ENCODE measurements around the gene CTNNA2. TPM values are rescaled to one million over a fixed set of nuclear protein-coding genes. Genes with fewer than 3 reads are reported as not detected.

The CTNNA2 gene
- polyA plus RNA-seq, 12 donors, result 0.20 to 3.7 (median 0.85) TPM; not detected in 1

DNA sequence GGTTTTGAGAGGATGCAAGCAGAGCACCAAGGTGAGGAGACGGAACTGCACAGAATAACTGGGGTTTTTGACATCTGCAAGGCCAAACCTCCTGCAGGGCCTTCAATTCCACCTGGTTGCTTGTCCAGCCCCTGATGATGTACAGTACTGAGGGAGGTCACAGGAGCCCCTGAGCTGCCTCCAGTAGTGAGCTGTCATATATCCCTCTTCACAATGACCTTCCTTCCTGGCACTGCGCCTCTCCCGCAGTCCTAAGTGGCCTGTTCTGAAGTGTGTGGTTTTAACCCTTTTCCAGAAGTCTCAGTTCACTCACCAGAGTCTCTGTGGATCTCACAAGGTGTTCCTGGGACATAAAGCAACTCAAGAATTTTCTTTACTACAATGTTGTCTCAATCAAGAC lies 746.4 kb downstream of the CTNNA2 start:
- no peak for DNase-seq

DNA sequence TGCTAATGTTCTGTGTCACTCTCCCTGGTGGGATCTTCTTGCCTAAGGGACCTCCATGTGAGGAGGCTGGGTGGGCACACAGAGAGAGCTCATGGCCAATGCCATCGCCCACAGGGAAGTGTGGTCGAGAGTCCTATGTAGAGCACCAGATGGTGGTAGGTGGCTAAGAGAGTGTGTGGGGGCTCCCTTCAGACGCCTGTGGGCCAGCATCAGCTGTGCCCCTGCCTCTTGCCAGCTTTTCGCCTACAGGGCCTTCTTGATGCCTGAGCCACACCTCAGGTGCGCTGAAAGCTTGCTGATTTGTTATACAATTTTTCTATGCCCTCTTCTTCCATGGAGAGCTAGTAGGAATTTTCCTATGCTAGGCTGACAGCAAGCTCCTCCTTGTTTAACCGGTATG lies 753.4 kb downstream of the CTNNA2 start:
- no peak for DNase-seq

DNA sequence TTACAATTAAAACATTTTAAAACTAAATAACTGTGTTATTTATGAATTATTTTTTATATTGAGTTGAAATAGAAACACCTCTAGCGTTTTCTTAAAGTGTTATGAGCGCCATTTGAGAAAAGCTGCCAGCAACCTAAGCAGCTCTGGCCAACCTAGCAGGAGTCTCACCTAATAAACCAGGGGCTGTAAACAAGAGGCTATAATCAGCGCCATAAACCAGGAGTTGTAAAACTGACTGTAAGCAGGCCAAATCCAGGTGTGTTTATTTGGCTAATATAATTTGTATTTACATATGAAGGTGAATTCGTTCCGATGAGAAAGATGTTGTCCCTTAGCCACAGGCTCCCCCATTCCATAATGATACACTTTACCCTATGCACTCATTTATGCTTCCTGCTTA lies 757.0 kb downstream of the CTNNA2 start:
- DNase-seq, result no peak

DNA sequence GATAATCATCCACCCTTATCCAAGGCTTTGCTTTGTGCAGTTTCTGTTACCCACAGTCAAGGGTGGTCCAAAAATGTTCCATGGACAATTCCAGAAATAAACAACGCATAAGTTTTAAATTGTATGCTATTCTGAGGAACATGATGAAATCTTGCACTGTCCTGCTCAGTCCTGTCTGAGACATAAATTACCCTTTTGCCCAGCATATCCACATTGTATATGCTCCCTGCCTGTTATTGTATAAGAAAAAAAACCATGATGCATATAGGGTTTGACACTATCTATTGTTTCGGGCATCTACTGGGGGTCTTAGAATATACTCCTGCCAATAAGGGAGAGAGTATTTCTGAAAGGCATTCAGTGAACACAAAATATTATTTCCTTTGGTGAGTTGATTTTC lies 767.7 kb downstream of the CTNNA2 start:
- no peak for DNase-seq

DNA sequence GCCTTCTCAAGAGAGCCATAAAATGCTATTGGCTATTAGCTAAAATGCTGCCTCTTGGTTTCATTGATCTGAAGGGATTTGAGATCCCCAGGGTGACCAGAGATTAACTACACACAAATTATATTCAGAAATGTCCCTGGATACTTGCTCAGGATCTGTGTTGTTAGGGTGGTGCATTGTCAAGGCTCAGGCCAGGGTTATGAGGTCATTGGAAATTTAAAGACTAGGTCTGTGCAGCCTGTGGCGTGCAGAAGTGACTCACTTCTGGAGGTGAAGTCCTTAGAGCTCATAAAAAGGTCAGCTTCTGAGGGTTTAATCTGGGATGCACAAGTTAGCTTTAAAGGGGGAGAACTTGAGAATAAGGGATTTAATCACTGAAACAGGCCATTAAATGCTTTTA lies 768.2 kb downstream of the CTNNA2 start:
- no peak for DNase-seq

DNA sequence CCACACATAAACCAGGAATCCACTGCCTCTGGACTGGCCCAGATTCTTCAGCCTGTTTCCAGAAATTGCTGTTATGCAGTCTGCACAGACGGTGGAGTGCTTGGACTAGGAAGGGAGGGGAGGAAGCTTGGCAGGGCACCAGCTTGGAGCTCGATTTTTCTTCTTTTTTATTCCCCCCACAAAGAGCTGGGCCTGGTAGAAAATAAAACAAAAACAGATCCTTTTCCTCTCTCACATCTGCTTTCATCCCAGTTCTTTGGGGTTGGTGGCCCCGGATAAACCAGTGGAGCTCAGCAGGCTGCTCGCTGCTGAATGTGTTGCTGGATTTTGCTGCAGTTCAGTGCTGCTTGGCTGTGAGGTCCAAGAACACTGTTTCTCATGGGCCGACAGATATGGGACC lies 775.7 kb downstream of the CTNNA2 start:
- DNase-seq, result peak; percentile 54

DNA sequence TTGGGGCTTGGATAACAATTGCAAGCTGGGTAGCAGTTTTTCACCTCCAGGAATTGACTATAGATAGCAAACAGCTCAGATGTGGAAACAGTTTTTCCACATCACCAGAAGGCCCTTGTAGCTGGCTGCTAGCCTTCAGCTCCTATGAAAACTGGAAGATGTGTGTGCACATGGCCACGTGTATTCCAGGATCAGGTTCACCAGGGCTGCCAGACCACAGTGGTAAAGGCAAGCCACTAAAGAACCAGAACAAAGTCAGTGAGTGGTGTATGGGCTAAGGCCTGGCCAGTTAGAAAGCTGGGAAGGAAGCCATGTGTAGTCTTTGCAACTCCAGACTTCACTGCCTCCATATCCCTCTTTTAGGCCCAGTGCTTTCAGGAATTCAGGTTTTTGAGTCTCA lies 778.8 kb downstream of the CTNNA2 start:
- DNase-seq, result no peak

DNA sequence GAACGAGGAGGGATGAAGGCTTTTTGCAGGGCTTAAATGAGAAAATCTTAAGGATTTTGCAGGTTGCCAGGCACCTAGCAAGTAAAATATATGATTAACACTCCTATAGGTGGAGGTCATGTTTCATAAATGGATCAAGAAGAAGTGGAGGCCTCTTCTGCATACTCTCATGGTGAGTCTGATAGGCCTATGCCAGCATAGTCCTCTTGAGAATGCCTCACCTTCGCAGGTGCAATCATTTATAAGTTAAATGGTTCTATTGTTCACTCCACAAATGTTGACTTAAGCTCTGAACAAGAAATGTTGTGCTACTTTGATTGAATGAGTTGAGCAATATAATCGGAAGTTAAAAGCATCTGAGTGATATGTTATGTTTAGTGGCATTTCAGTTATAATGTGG lies 779.6 kb downstream of the CTNNA2 start:
- DNase-seq, result no peak

DNA sequence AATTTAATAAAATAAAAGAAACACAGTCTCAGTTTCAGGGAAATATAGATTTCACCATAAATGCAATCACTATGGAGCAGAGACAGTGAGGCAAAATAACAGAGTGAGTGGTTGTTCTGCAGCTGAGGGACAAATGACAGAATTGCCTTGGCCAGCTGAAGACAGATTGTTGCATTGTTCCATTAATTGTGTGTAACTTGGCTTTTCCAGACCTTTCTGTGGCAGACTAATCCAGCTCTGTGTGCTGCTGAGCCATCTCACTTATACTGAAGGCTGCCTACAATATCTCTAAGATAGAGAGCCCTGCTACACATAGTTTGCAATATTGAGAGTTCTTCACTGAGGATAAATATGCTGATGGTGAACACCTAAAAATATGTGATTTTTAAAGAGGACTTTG lies 780.2 kb downstream of the CTNNA2 start:
- DNase-seq, result no peak

DNA sequence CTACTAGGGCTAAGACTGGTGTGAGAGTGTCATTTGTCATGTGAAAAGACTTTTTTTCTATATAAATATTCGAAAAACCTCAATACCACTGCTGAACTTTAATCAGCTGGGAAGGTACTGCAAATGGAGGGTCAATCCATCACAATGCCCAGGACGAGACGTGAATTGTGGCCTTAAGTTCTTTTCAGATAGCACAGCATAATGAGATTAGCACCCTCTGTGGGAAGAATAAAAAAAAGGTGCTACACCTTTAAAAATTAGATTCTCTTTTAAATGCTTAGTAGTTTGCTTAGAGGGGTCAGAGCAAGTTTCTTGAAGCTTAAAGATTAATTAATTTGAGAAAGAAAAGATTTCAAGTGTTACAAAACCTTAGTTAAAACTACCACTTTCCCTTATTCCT lies 786.1 kb downstream of the CTNNA2 start:
- no peak for DNase-seq

DNA sequence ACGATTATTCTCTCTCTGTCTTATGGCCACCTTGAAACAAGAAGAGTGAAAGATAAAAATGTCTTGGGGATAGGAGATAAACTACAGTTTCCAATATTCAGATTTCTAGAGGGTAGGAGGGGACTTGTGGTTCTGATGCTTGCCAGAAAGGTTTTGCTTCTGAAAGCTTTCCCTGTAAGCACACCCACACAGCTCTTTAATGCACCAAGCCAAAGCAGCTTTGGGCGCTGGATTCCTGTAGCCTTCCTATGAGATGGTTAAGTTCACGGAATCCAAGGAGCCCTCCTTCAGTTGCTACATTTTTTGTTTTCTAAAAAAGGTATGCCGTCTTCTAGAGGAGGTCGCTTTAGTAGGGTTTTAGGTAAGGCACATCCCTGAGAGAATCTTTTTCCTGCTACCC lies 786.8 kb downstream of the CTNNA2 start:
- DNase-seq, result no peak

DNA sequence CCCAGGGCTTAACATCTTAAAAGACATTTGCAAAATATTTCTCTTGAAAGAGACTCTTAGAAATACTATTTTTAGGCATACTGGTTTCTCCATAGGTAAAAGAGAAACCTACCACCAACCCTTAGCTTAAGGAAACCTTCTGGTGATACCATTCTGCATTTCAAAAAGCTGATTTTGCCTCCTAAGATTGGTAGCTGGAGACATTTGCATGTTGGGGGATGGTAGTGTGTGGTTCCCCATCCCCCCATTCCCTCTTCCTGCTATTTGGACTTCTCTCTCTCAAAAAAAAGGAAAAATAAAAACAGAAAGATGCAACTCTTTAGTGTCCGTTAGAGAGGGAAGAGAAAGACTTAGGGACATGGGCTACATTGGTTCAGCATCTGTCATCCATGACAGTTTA lies 787.5 kb downstream of the CTNNA2 start:
- DNase-seq, result no peak

DNA sequence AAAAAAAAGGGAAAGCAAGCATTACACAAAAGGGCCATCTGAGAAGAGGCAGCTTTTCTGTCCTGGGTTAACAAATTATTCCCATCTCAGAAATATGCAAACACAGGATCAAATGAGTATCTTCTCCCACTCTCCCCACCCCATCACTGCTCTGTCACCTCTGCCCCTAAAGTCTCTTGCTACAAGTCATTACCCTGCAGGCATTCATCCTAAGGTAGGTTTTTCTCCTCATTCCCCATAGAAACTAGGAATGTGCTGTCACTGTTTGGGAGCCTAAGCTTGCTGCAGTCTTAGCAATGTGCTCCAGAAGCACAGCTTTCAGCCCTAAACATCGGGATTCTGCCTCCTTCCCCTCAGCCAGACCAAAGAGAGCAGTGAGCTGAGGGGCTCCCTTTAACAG lies 788.1 kb downstream of the CTNNA2 start:
- DNase-seq, result no peak

DNA sequence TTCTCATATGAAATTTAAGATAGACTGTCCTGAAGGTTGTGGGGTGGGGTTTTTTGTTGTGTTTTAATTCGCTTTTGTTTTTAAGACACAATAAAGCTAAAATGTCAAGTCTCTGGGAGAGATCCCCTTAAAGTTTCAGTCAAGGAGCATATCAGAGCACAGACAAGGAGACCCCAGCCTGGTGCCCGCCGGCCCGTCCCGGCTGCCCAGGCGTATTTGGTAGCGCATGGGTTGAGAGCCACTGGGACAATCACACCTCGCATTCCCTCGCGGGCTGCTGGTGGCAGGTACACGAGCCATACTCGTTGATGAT lies 789.1 kb downstream of the CTNNA2 start:
- DNase-seq, result no peak

DNA sequence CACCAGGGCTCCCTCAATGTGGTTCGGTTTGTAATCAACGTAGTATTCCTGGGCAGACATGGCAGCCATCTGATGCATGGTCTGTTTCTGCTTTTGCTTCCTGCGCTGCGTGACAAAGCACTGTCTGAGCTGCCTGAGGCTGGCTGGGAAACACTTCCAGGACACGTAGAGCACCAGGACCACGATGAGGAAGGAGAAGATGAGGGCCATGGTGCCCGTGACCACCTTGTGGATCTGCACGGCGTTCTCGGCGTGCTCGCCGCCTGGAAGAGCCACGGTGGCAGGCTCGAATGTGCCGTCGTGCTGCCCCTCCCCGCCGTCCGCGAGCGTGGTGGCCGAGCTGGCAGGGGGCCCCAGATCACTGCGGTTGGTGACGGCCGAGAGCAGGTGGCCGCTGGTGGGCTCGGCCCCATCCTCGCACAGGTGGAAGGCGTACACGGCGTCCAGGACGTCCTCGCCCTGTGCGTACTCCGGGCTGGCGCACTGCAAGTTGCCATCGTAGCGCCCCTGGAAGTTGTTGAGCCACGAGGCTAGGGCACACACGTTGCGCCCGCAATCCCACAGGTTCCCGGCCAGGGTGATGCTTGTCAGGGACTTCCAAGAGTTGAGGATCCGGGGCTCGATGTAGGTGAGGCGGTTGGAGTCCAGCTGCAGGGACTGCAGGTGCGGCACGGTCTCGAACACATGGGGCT lies 789.6 kb downstream of the CTNNA2 start:
- DNase-seq, result no peak

DNA sequence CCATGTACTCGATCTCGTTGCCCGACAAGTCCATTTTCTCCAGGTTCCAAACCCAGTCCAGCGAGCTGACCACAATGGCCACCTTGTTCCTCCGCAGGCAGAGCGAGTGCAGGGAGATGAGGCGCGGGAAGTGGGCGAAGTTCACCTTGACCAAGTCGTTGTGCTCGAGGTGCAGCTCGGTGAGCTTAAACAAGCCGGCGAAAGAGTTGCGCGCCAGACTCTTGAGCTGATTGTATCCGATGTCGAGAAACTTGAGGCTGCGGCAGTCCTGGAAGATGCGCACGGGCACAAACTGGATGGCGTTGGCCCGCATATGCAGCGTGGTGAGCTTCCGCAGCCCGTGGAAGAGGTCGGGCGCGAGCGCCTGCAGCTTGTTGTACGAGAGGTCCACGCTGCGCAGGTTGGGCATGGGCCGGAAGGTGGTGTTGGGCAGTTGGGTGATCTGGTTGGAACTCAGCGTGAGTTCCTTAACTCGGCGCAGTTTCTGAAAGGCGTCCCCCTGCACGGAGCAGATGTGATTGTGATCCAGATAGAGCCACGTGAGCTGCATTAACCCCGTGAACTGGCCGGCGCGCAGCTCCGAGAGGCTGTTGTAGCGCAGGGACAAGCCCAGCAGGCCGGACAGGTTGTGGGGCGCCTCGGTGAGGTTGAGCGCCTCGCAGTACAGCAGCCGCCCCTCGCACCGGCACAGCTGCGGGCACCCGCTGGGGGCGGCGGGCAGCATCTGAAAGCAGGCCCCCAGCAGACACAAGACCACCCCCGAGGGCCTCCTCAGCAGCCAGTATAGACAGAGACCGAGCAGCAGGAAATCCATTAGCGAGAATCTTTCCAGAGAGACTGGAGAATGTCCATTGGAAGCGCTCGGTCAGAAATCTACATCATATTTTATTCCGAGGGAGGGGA lies 790.4 kb downstream of the CTNNA2 start:
- no peak for DNase-seq

DNA sequence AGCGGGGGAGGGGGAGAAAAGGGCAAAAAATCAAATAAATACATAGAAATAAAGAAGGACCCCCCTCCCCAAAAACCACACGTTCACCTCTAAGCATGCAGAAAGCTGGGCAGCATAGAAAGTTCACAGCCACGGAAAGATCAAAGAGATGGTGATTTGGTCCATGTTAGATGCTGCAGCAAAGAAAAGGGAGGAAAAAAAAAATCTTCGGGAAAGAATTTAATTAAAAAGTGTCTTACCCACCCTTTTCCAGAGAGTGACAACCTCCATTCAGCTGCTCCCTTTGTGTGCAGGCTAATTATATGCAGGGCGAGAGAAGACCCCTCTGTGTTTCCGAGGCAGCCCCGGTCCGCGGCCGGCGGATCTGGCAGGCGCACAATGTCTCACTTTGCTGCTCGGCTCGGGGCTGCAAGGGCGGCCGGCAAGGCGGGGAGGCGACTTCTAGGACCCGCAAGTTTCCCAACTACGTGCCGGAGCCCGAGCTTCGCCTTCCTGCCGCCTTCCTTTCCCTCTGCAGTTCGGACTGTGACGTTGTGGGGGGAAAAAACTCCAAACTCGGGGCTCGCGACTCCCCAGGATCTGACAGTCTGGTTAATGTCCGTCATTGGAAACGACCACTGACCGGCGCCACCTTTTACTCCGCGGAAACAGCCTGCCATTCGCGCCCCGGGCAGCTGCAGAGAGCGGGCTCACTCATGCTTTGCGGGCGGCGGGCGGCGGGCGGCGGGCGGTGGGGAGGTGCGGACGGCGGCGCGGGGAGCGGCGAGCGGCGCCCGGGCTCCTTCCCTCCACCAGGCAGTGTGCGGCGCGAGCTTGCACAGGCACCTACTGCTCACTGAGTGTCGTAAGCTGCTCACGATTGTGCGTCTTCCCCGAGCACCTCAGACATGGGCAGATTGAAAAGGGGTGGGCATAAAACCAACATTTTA lies 791.3 kb downstream of the CTNNA2 start, which contains the start of gene LRRTM1:
Gene LRRTM1, minus strand, starts transcription at position 844 of the 929 bp plus-strand sequence. CDS start 933 bp downstream, outside the sequence.
- DNase-seq, result peak; percentile 17

DNA sequence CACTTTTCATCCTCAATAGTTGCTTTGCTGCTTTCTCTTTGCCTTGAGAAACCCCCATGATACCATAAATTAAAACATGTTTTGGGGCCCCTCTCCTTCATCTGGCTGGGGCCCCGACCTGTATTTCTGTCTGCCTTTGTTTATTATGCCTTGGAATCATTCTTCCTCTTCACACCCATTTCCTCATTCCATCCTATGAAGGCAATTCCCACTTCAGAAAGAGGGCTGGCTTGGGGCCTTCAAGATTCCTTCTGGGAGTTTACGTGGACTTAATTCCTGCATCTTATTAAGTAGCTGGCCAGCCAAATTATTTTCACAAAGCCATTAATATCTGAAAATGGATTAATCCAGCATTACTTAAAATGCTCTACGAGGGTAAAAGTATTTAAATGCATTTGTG lies 798.5 kb downstream of the CTNNA2 start:
- no peak for DNase-seq

DNA sequence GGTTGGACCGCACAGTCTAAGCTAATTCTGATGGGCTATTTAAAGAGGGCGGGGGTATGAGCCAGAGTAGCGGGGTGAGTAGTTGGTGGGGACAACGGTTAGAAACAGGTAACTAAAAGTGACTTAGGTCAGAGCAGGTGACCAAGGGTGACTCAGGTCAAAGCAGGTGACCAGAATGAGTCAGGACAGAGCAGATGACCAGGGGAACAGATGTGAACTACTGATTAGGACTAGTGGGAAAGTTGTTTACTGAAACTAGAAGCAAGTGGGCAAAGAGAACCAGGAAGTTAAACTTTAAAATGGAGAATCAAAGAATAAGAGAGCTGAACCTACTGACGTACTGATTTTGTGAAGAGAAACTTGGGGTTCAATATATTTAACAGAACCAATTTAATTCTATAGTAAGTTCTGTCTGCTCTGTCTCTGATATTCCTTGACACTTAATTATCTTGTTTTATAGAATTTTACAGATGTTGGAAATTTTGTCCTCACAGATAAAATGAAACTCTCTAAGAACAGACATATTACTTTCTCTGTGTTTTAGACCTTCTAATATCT lies 799.5 kb downstream of the CTNNA2 start:
- no peak for DNase-seq

DNA sequence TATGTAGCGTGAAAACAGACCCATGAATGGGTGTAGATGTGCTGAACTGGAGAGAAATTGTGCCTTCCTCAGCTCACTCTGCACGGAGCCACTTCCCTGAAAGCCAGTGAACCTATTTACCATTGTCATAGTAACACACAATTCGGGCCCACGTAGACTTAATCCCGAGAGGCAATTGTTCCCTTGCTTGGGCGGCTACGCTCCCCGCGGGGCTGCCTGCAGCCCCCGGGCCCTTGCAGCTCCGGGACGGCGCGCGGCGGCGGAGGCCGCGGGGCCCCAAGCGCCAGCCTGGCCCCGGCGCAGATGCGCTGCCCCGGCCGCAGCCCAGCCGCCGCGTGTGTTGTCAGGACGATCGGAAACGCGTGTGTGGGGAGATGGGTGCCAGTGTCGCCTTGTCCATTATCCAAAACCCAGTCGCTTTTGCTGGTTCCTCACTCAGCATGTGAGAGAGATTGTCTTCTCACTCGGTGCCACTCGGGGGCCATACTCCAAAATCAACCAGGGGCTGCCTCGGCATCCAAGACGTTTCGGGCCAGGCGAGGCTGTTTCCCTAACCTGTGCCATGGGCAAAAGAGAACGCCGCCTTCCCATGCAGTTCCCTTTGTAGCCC lies 809.6 kb downstream of the CTNNA2 start:
- DNase-seq, result no peak

DNA sequence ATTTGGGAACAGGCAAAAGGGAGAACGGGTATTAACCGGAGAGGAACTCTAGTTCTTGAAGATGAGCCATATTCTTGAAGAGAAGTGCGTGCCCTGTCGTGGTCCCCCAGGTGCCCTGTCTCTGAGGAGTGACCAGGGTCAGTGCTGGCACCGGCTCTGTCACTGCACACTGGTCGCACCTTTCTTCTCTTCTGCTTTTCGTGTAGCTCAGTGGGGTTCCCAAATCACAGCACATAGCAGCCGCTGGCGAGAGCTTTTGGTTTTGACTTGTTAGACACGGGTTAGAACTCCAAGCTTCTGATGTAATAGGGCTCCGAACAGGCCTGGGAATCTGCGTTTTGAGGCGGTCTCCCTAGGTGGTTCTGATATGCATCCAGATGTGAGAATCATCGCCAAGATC lies 810.1 kb downstream of the CTNNA2 start:
- no peak for DNase-seq

DNA sequence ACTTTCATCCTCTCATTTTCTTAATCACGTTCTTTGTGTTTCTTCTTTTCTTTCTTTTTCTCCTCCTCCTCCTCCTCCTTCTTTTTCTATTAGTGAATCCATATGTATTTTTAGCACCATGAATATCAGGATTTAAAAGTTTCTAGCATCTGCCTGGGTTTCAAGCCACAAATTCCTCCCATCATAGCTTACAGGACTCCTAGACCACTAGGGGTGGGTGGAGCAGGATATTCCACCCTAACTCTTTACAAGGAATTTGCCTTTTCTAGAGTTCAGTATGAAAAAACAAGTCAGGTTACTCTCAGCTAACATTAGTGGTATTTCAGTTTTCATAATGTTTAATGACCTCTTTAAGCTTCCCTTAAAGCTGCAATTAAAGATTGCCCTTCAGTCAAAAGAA lies 810.8 kb downstream of the CTNNA2 start:
- DNase-seq, result no peak
